Panc1 (cell line): Measurements from ENCODE around the gene IYD.

ENCODE experiments used
- CTCF ChIP-seq: fragments of 450-650 bp; IDR thresholded peaks from 2 replicates; pipeline ENCODE4 v1.5.1; 2017; ENCODE audit warnings: mild to moderate bottlenecking
- POLR2AphosphoS5 ChIP-seq: IDR thresholded peaks from 2 replicates; pipeline ENCODE4 v1.6.1; 2012; ENCODE audit warnings: mild to moderate bottlenecking, low read depth, low read length, moderate library complexity
- REST ChIP-seq, 2 experiments: IDR thresholded peaks; 2 replicates each; pipeline ENCODE4 v1.6.1; 2011 to 2012; ENCODE audit warnings: low read depth in 2 of 2, control low read depth in 1 of 2, low read length in 1 of 2, mild to moderate bottlenecking in 1 of 2, moderate library complexity in 1 of 2; ENCODE audit not compliant: insufficient read depth in 1 of 2
- SIN3A ChIP-seq: IDR thresholded peaks from 2 replicates; pipeline ENCODE4 v1.6.1; 2012; ENCODE audit warnings: low read depth, mild to moderate bottlenecking, low read length, moderate library complexity, borderline replicate concordance; ENCODE audit not compliant: insufficient read depth

GRCh38 chr6:150420428-150420827 lies 51.6 kb downstream of the IYD start:
- TF ChIP-seq POLR2AphosphoS5 (no peak), CTCF (no peak), REST (IDR thresholded peaks at IDR 0.05; ENCODE audit: insufficient read depth in 1 of 2, low read depth in 2 of 2, low read length in 1 of 2) (no peak), SIN3A (no peak)
